Amygdala (tissue), 56 donors: Measurements from ENCODE around the gene SETD4.

Source experiments
- DNase-seq, 56 donors: peaks; one replicate each; lab custom pipeline; 2025; lab: John Stamatoyannopoulos, UW

Gene SETD4

GRCh38 chr21:36079671-36080070, 19.3 kb upstream of the SETD4 start:
- DNase-seq, result no peak

DNA sequence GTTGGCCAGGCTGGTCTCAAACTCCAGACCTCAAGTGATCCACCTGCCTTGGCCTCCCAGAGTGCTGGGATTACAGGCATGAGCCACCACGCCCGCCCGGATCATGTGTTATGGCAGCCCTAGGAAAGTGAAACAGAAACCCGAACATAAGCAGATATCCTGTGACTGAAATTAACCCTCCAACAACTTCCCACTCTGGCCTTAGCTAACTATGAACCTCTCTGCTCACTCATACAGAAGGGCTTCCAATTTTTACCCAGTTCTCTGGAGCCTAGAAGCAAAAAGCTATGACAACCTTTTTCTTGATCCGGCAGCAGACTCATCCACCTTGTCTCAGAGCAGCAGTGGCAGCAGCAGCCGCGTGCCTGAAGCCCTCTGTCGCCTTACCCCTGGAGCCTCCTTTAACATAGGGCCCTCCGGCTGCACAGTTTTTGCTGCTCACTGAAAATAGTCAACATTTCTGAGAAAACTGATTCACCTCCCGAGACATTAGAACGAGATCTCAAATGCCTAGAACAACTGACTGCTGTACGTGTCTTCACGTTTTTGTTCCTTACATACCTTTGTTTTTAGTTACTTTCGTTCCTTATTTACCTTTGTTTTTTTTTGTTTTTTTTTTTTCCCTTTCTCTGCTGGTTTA, 18.8 kb upstream of the SETD4 start:
- no peak for DNase-seq

GRCh38 chr21:36077758-36078157, 17.4 kb upstream of the SETD4 start:
- no peak for DNase-seq

- DNase-seq, result no peak
Observed at GRCh38 chr21:36076878-36077655, 16.7 kb upstream of the SETD4 start.

GRCh38 chr21:36075953-36076352, 15.6 kb upstream of the SETD4 start:
- no peak for DNase-seq

GRCh38 chr21:36075171-36075570, 14.8 kb upstream of the SETD4 start:
- DNase-seq, result peak in 49 of 56 donors; percentile 8 to 82 (median 55)

GRCh38 chr21:36073911-36074310, 13.6 kb upstream of the SETD4 start:
- DNase-seq, result peak in 5 of 56 donors; percentile 3 to 31 (median 19)

- peak in 8 of 56 donors; percentile 5 to 35 (median 12) for DNase-seq
Observed at GRCh38 chr21:36073181-36073580, 12.9 kb upstream of the SETD4 start.

DNA sequence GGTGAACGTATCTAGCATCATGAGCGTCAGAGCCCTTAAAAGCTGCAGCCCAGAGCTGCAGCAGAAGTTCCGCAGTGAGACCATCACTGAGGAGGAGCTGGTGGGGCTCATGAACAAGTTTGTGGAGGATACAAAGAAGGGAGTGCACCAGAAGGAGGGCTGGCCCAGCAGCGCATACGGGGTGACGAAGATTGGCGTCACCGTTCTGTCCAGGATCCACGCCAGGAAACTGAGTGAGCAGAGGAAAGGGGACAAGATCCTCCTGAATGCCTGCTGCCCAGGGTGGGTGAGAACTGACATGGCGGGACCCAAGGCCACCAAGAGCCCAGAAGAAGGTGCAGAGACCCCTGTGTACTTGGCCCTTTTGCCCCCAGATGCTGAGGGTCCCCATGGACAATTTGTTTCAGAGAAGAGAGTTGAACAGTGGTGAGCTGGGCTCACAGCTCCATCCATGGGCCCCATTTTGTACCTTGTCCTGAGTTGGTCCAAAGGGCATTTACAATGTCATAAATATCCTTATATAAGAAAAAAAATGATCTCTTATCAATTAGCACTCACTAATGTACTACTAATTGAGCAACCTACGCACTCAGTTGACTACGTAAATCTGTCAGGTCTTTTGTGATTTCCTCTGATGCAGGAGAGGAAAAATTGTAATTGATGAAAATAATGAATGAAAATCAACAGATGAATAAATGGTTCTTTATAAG, 12.3 kb upstream of the SETD4 start:
- peak in 8 of 56 donors; percentile 7 to 61 (median 14) for DNase-seq

GRCh38 chr21:36070999-36071398, 10.7 kb upstream of the SETD4 start:
- DNase-seq, result no peak

DNA sequence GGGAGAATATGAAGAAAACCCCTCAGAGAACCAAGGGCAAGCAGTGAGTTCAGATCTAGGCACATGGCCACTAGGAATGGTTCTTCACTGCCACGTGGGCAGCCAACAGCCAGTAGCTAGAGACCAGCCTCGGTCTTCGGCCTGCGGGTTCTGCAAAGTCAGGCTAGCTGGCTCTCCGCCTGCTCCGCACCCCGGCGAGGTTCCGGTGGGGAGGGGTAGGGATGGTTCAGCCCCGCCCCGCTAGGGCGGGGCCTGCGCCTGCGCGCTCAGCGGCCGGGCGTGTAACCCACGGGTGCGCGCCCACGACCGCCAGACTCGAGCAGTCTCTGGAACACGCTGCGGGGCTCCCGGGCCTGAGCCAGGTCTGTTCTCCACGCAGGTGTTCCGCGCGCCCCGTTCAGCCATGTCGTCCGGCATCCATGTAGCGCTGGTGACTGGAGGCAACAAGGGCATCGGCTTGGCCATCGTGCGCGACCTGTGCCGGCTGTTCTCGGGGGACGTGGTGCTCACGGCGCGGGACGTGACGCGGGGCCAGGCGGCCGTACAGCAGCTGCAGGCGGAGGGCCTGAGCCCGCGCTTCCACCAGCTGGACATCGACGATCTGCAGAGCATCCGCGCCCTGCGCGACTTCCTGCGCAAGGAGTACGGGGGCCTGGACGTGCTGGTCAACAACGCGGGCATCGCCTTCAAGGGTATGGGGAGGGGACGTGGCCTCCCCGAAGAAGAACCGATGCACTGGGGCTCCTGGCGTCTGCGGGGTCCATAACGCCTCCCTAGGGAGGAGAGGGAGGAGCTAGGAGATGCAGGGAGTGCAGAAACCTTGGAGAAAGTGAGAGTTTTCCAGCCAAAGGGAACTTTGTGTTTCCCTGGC, 9.6 kb upstream of the SETD4 start, which contains the start of gene CBR1:
TSS of gene CBR1 (plus strand) at position 312 of the 871 bp plus-strand sequence. CDS start at position 404, 92 bp downstream.
- DNase-seq, result peak; percentile 21 to 98 (median 95)

- DNase-seq, result no peak
Observed at GRCh38 chr21:36068748-36069398, 8.5 kb upstream of the SETD4 start.

- no peak for DNase-seq
Observed at GRCh38 chr21:36065497-36066036, 5.2 kb upstream of the SETD4 start.

- DNase-seq, result no peak
Observed at GRCh38 chr21:36064085-36064460, 3.7 kb upstream of the SETD4 start.

DNA sequence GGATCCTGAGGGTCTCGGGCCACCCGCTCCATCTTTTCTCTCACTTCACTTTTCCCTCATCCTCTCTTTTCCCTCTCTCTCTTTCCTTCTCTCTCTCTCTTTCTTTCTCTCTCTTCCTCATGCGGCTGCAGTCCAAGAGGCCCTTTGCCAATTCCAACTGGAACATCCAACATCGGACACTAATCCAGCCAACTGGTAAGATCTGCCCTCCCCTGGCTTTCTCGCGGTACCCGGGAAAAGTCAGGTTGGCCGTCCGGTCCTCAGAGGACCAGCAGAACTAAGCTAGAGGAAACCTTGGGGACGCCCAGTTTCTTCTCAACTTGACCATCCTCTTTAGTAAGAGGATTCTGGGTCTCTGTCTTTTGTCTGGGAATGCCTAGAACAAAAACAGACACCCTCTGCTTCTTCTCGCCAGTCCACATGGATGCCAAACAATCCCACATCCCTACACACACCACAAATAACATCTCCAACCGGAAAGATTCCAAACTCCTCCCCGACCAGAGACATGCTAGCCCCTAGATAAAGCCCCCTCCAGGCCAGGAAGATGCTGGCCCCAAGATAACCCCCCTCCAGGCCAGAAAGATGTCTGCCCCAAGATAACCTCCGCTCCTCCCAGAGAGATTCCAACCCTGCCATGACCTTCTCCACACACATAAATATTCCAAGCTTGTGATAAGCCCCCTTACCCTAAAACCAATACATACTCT, 3.2 kb upstream of the SETD4 start:
- DNase-seq, result no peak

- DNase-seq, result no peak
Observed at GRCh38 chr21:36061445-36061844, 1.1 kb upstream of the SETD4 start.

- peak in 11 of 56 donors; percentile 45 to 80 (median 67) for DNase-seq
Observed at GRCh38 chr21:36059823-36060158, 535 bp downstream of the SETD4 start.

DNA sequence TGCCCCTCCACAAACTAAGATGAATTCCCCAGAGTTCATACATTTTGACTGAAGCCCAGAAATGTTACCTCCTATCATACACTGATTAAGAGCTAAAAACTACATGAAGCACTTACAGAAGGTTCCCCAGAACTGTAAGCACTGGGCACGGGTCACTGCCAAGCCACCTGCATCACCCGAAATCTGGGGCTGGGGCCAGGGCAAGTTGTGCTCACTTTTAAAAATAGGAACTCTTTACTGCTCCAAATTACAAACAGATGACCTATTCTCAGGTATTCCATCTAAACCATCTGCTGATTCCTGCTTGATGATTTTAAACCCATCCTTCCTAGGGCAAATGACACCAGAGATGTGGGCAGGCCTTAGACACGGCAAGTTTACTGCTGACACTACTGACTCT, 4.8 kb downstream of the SETD4 start:
- DNase-seq, result no peak

DNA sequence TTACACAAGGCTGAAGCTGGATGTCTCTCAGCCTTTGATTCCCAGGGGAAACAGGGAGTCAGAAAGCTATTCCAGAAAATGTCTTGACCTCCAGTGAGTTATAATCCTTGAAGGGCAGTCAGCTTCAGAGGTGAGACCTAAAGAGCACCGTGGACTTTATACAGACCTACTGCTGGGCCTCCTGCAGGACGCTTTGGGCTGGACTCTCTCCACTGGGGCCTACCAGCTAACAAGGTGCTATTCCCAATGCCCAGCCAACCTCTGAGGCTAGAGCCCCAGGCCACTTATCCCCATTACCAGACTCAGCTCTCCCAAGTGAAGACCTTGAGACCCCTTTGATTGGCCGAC, 6.6 kb downstream of the SETD4 start:
- no peak for DNase-seq
